Measurements from ENCODE around the gene PUS1. TPM values are rescaled to one million over a fixed set of nuclear protein-coding genes. Genes with fewer than 3 reads are reported as not detected.

PUS1 gene
- total and polyA plus RNA-seq, 9 of the 15 experiments (the other 6 are each of a cell fraction or from before 2014, with no cell fraction given) = 1.9 to 90.8 (median 30.0) TPM

DNA sequence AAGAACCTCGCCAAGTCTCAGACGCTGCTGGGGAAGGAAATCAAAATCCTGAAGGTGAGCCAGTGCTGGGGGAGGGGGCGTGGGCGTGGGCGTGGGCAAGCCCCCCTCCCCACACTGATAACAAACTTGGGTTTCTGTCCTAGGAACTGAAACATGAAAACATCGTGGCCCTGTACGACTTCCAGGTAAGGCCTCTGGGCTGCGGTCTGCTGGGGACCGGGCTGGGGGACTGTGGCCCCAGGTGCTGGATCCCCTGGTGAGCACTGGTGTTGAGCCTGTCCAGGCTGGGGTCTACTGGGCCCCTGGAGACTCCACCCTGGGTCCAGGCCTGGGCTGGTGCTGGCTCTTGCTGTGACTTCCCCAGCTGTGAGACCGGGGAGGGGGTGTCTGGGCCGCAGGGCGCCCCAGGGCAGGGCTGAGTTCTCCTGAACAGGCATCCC lies 33.4 kb upstream of the PUS1 start:
- Histone ChIP-seq H3K9me1 (ENCODE audit: control insufficient read depth, insufficient read depth, low read length) (no peaks in the 10 kb centered on the region), H3K79me2 (ENCODE audit: control insufficient read depth, insufficient read depth, low read length) (peaks cover 16% of the 10 kb centered on the region), H3K9ac (ENCODE audit: insufficient read depth in 1 of 2, low read depth in 2 of 2, low read length in 2 of 2) (peak overlapping the region; percentile 78 to 90; a peak in 3 of 4 replicates), H3K4me3 (peak overlapping the region; percentile 53), H3K36me3 (ENCODE audit: control insufficient read depth, insufficient read depth, low read length) (peaks cover 8% of the 10 kb centered on the region; the same call in 1 of the 3 replicates), H3K27ac (ENCODE audit: extremely low read depth, low read depth, low read length) (peak overlapping the region; percentile 86), H3K27me3 (ENCODE audit: control insufficient read depth in 2 of 2, insufficient read depth in 2 of 2, low read length in 2 of 2) (no peaks in the 10 kb centered on the region), H4K20me1 (replicated peaks; ENCODE audit: control insufficient read depth, insufficient read depth, low read length) (no peaks in the 10 kb centered on the region; the same call in 1 of the 2 replicates), H3K4me2 (ENCODE audit: insufficient read depth, low read length) (peak overlapping the region; percentile 75), H2AFZ (ENCODE audit: low read depth, low read length) (0 out of 2 replicates have a peak overlapping the region, but pooled peaks have one; percentile 84), H3K9me3 (replicated peaks; ENCODE audit: control insufficient read depth, insufficient read depth, low read depth, low read length) (no peaks in the 10 kb centered on the region), H3K4me1 (replicated peaks in 1 of 2; ENCODE audit: control insufficient read depth in 2 of 2, insufficient read depth in 2 of 2, low read length in 2 of 2) (peaks cover 4 to 39% of the 10 kb centered on the region in 2 experiments; a peak in 4 of 5 replicates)
- no peak for FAIRE-seq
- intact Hi-C loops (cut with micrococcal nuclease) = loop anchor here (2.0 kb wide), 1 partner anchor 35 kb away; no protein-coding TSS in a partner anchor
- ChIA-PET POLR2A (interaction anchor here (1.2 to 1.5 kb wide), 2 partner anchors 16 to 26 kb away, joined by 5 to 6 read pairs; no protein-coding TSS in a partner anchor), CTCF (ENCODE audit: low intra/inter-chr PET ratio) (interaction anchor here (0.6 kb wide), 1 partner anchor 188 kb away, joined by 3 read pairs; no protein-coding TSS in a partner anchor)
- DNase-seq (ENCODE audit: extremely low read depth in 1 of 4, low spot score in 3 of 4) = peak in 1 of 4 experiments; percentile 38
- BruUV-seq (replicated peaks) = no TSS peak
- 5% methylated on average over 12 of the region's 12 CpGs for WGBS (ENCODE audit: insufficient coverage, low coverage, missing lambda C conversion rate)
- in situ Hi-C loops (cut with MboI) = no loop called here
- no peak for ATAC-seq
- TF ChIP-seq ZNF717 (CRISPR knock-in tag; IDR thresholded peaks at IDR 0.05) = no peak
- no peak for TF ChIP-seq KLF1 (tag; IDR thresholded peaks at IDR 0.05)
- peak; percentile 90 for TF ChIP-seq ZBTB7A (IDR thresholded peaks at IDR 0.05; ENCODE audit: borderline replicate concordance, control insufficient read depth, low read depth, low read length)
- TF ChIP-seq, protein P1, sequence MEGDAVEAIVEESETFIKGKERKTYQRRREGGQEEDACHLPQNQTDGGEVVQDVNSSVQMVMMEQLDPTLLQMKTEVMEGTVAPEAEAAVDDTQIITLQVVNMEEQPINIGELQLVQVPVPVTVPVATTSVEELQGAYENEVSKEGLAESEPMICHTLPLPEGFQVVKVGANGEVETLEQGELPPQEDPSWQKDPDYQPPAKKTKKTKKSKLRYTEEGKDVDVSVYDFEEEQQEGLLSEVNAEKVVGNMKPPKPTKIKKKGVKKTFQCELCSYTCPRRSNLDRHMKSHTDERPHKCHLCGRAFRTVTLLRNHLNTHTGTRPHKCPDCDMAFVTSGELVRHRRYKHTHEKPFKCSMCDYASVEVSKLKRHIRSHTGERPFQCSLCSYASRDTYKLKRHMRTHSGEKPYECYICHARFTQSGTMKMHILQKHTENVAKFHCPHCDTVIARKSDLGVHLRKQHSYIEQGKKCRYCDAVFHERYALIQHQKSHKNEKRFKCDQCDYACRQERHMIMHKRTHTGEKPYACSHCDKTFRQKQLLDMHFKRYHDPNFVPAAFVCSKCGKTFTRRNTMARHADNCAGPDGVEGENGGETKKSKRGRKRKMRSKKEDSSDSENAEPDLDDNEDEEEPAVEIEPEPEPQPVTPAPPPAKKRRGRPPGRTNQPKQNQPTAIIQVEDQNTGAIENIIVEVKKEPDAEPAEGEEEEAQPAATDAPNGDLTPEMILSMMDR (IDR thresholded peaks at IDR 0.05 in 2 of 3, conservative IDR thresholded peaks at IDR 0.05 in 1 of 3; ENCODE audit: insufficient read depth in 2 of 3, low read depth in 1 of 3, low read length in 3 of 3) = no peak
- TF ChIP-seq, protein P2, sequence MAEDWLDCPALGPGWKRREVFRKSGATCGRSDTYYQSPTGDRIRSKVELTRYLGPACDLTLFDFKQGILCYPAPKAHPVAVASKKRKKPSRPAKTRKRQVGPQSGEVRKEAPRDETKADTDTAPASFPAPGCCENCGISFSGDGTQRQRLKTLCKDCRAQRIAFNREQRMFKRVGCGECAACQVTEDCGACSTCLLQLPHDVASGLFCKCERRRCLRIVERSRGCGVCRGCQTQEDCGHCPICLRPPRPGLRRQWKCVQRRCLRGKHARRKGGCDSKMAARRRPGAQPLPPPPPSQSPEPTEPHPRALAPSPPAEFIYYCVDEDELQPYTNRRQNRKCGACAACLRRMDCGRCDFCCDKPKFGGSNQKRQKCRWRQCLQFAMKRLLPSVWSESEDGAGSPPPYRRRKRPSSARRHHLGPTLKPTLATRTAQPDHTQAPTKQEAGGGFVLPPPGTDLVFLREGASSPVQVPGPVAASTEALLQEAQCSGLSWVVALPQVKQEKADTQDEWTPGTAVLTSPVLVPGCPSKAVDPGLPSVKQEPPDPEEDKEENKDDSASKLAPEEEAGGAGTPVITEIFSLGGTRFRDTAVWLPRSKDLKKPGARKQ (CRISPR knock-in tag; IDR thresholded peaks at IDR 0.05) = no peak
- TF ChIP-seq GATA2 (CRISPR knock-in tag; IDR thresholded peaks at IDR 0.05) = no peak
- TF ChIP-seq, protein P3, sequence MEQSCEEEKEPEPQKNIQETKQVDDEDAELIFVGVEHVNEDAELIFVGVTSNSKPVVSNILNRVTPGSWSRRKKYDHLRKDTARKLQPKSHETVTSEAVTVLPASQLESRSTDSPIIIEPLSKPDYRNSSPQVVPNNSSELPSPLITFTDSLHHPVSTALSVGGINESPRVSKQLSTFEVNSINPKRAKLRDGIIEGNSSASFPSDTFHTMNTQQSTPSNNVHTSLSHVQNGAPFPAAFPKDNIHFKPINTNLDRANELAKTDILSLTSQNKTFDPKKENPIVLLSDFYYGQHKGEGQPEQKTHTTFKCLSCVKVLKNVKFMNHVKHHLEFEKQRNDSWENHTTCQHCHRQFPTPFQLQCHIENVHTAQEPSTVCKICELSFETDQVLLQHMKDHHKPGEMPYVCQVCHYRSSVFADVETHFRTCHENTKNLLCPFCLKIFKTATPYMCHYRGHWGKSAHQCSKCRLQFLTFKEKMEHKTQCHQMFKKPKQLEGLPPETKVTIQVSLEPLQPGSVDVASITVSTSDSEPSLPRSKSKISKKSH (CRISPR knock-in tag; IDR thresholded peaks at IDR 0.05) = no peak
- TF ChIP-seq STAT5B (CRISPR knock-in tag; IDR thresholded peaks at IDR 0.05) = no peak
- no peak for TF ChIP-seq SRSF7 (optimal IDR thresholded peaks at IDR 0.05; ENCODE audit: low read depth, low read length)
- TF ChIP-seq EGR1 (conservative IDR thresholded peaks at IDR 0.05) = peak; percentile 95
- TF ChIP-seq HNRNPLL (IDR thresholded peaks at IDR 0.05; ENCODE audit: low read depth, low read length, poor library complexity, severe bottlenecking) = no peak
- no peak for TF ChIP-seq ZNF165 (CRISPR knock-in tag; IDR thresholded peaks at IDR 0.05; ENCODE audit: borderline replicate concordance)
- 0 out of 2 replicates have a peak, but pooled peaks have one; percentile 51 for TF ChIP-seq NR3C1 (CRISPR knock-in tag; IDR thresholded peaks at IDR 0.05)
- TF ChIP-seq, protein P4, sequence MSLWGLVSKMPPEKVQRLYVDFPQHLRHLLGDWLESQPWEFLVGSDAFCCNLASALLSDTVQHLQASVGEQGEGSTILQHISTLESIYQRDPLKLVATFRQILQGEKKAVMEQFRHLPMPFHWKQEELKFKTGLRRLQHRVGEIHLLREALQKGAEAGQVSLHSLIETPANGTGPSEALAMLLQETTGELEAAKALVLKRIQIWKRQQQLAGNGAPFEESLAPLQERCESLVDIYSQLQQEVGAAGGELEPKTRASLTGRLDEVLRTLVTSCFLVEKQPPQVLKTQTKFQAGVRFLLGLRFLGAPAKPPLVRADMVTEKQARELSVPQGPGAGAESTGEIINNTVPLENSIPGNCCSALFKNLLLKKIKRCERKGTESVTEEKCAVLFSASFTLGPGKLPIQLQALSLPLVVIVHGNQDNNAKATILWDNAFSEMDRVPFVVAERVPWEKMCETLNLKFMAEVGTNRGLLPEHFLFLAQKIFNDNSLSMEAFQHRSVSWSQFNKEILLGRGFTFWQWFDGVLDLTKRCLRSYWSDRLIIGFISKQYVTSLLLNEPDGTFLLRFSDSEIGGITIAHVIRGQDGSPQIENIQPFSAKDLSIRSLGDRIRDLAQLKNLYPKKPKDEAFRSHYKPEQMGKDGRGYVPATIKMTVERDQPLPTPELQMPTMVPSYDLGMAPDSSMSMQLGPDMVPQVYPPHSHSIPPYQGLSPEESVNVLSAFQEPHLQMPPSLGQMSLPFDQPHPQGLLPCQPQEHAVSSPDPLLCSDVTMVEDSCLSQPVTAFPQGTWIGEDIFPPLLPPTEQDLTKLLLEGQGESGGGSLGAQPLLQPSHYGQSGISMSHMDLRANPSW (CRISPR knock-in tag; IDR thresholded peaks at IDR 0.05) = 0 out of 2 replicates have a peak, but pooled peaks have one; percentile 23
